Heart left ventricle (tissue), 13 donors: ENCODE results near the gene CNMD.

ENCODE experiments used
- POLR2A ChIP-seq, 2 donors: fragments of 450-650 bp; IDR thresholded peaks; one replicate each; pipeline ENCODE4 v1.6.1; 2017; ENCODE audit warnings: antibody characterized with exemption in 2 of 2, mild to moderate bottlenecking in 2 of 2, moderate library complexity in 2 of 2
- TF ChIP-seq, protein P1 (sequence below), 12 donors: fragments of 200-600 bp; sonication (generic) in 4 of 12; IDR thresholded peaks; one replicate each; pipeline versions ENCODE4 v1.5.0 to v1.8.0; 2018 to 2022; ENCODE audit warnings: antibody characterized with exemption in 12 of 12, mild to moderate bottlenecking in 5 of 12
- donor health status: ischemic (EF 13 %, LVEDD 7.1; RV severe dilation, severe dysfunction).
- donor health status: DM: no; HTN: yes; CAD: no.
- donor health status: DM: no; HTN: no; CAD: no.
- donor health status: ischemic (EF 25% LVEDD 6.9; RV normal size, moderate dysfunction).
- donor health status: ischemic (EF 25% LVEDD 5.7; RV mildly dilated, moderate dysfunction).
- donor health status: ischemic (EF 35%, LVEDD 5.7; RV mildly dilated, moderate dysfunction).
- donor health status: nonischemic (EF 11% LVEDD 7.7; RV severe dilation, severe dysfunction).
- donor health status: DM: yes; HTN: yes; CAD: no.
- donor health status: PGD.
- donor health status: ischemic (EF 29% LVEDD 5.4; RV normal size, mild dysfunction).
- donor health status: nonischemic (EF 23%, LVEDD 6.1; RV moderate dilation, normal function).

- TF ChIP-seq, protein P1, sequence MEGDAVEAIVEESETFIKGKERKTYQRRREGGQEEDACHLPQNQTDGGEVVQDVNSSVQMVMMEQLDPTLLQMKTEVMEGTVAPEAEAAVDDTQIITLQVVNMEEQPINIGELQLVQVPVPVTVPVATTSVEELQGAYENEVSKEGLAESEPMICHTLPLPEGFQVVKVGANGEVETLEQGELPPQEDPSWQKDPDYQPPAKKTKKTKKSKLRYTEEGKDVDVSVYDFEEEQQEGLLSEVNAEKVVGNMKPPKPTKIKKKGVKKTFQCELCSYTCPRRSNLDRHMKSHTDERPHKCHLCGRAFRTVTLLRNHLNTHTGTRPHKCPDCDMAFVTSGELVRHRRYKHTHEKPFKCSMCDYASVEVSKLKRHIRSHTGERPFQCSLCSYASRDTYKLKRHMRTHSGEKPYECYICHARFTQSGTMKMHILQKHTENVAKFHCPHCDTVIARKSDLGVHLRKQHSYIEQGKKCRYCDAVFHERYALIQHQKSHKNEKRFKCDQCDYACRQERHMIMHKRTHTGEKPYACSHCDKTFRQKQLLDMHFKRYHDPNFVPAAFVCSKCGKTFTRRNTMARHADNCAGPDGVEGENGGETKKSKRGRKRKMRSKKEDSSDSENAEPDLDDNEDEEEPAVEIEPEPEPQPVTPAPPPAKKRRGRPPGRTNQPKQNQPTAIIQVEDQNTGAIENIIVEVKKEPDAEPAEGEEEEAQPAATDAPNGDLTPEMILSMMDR (IDR thresholded peaks at IDR 0.05): no peak
- no peak for TF ChIP-seq POLR2A (IDR thresholded peaks at IDR 0.05)
Measured at GRCh38 chr13:52743569-52743968, 3.9 kb upstream of the CNMD start.
